CD14-positive monocyte (primary cell): ENCODE results near the gene AKR1B1. TPM values are rescaled to one million over a fixed set of nuclear protein-coding genes. Genes with fewer than 3 reads are reported as not detected.

Experiments used
- DNase-seq, 3 donors: peaks; one replicate each; pipeline ENCODE4 v3.0.0-alpha.2; 2011 to 2022
- H2AFZ ChIP-seq: 2 replicates; pipeline ENCODE4 v1.6.0; 2012; ENCODE audit warnings: mild to moderate bottlenecking, low read depth, low read length, inconsistent platforms; ENCODE audit not compliant: insufficient read depth, poor library complexity, severe bottlenecking
- H3K27ac ChIP-seq, 2 donors: 1 replicate in 1 of 2; 2 replicates in 1 of 2; pipeline ENCODE4 v1.5.1; 2012 to 2013; ENCODE audit warnings: low read length in 2 of 2, control low read depth in 1 of 2, inconsistent platforms in 1 of 2, low read depth in 1 of 2, mild to moderate bottlenecking in 1 of 2
- H3K27me3 ChIP-seq, 2 donors: one replicate each; pipeline versions ENCODE4 v1.6.0 to v1.6.1; 2011 to 2013; ENCODE audit warnings: low read length in 2 of 2; ENCODE audit not compliant: control insufficient read depth in 2 of 2, insufficient read depth in 2 of 2
- H3K36me3 ChIP-seq, 2 donors: replicated peaks in 1 of 2; 1 replicate in 1 of 2; 2 replicates in 1 of 2; pipeline versions ENCODE4 v1.5.1 to v1.6.1; 2012 to 2013; ENCODE audit warnings: low read length in 2 of 2, control low read depth in 1 of 2, inconsistent platforms in 1 of 2, mild to moderate bottlenecking in 1 of 2; ENCODE audit not compliant: insufficient read depth in 2 of 2, control insufficient read depth in 1 of 2
- H3K4me1 ChIP-seq, 2 donors: 1 replicate in 1 of 2; 2 replicates in 1 of 2; pipeline versions ENCODE4 v1.5.1 to v1.6.1; 2012 to 2013; ENCODE audit warnings: low read length in 2 of 2, control low read depth in 1 of 2, inconsistent platforms in 1 of 2, mild to moderate bottlenecking in 1 of 2, moderate library complexity in 1 of 2; ENCODE audit not compliant: insufficient read depth in 2 of 2, control insufficient read depth in 1 of 2
- H3K4me2 ChIP-seq: replicated peaks from 2 replicates; pipeline ENCODE3; 2012; ENCODE audit warnings: low read length, moderate library complexity, mild to moderate bottlenecking; ENCODE audit not compliant: poor library complexity, severe bottlenecking; ENCODE audit errors: extremely low read depth
- H3K4me3 ChIP-seq, 3 experiments: fragments of 200-600 bp in 1 of 3; sonication (generic) in 1 of 3; replicated peaks in 1 of 3; 1 replicate in 2 of 3; 2 replicates in 1 of 3; pipeline ENCODE4 v1.5.1; 2011 to 2013; ENCODE audit warnings: low read length in 3 of 3, mild to moderate bottlenecking in 3 of 3, control low read depth in 2 of 3, low read depth in 2 of 3, inconsistent platforms in 1 of 3, moderate library complexity in 1 of 3
- H3K79me2 ChIP-seq: 2 replicates; pipeline ENCODE4 v1.6.0; 2012; ENCODE audit warnings: mild to moderate bottlenecking, control low read depth, inconsistent platforms, low read length, moderate library complexity; ENCODE audit not compliant: insufficient read depth
- H3K9ac ChIP-seq: 2 replicates; pipeline ENCODE4 v1.6.0; 2017; ENCODE audit warnings: low read length, mild to moderate bottlenecking; ENCODE audit not compliant: insufficient read depth, poor library complexity, severe bottlenecking
- H3K9me3 ChIP-seq, 2 donors: replicated peaks in 1 of 2; 1 replicate in 1 of 2; 2 replicates in 1 of 2; pipeline versions ENCODE4 v1.5.1 to v1.6.1; 2012 to 2013; ENCODE audit warnings: low read length in 2 of 2, control low read depth in 1 of 2; ENCODE audit not compliant: control insufficient read depth in 1 of 2, insufficient read depth in 1 of 2
- H4K20me1 ChIP-seq: 2 replicates; pipeline ENCODE4 v1.6.0; 2012; ENCODE audit warnings: mild to moderate bottlenecking, low read length, control low read depth, moderate library complexity; ENCODE audit not compliant: insufficient read depth
- H3K27ac Mint-ChIP-seq, 7 donors: one replicate each; pipeline ENCODE4 v1.8.0; 2020; ENCODE audit warnings: mild to moderate bottlenecking in 7 of 7, mixed read lengths in 7 of 7, moderate library complexity in 6 of 7, inconsistent platforms in 2 of 7
- H3K27me3 Mint-ChIP-seq, 3 donors: one replicate each; pipeline ENCODE4 v1.8.0; 2021 to 2022; ENCODE audit warnings: low read depth in 3 of 3, mild to moderate bottlenecking in 3 of 3, mixed read lengths in 3 of 3, moderate library complexity in 3 of 3, inconsistent platforms in 1 of 3
- H3K36me3 Mint-ChIP-seq, 2 donors: one replicate each; pipeline ENCODE4 v1.8.0; 2020; ENCODE audit warnings: mixed read lengths in 2 of 2, inconsistent platforms in 1 of 2, mild to moderate bottlenecking in 1 of 2
- H3K4me1 Mint-ChIP-seq: one replicate; pipeline ENCODE4 v1.8.0; 2020; ENCODE audit warnings: mild to moderate bottlenecking, mixed read lengths
- H3K4me3 Mint-ChIP-seq, 2 donors: one replicate each; pipeline ENCODE4 v1.8.0; 2020; ENCODE audit warnings: mild to moderate bottlenecking in 2 of 2, mixed read lengths in 2 of 2, moderate library complexity in 1 of 2
- H3K9me3 Mint-ChIP-seq, 7 donors: one replicate each; pipeline ENCODE4 v1.8.0; 2020 to 2022; ENCODE audit warnings: mixed read lengths in 7 of 7, mild to moderate bottlenecking in 6 of 7, moderate library complexity in 6 of 7, inconsistent platforms in 2 of 7
- CTCF ChIP-seq: fragments of 200-600 bp; IDR thresholded peaks from one replicate; pipeline ENCODE4 v1.8.0; 2022; ENCODE audit warnings: antibody characterized with exemption, mild to moderate bottlenecking
- WGBS: methylation state at CpG from one replicate; pipeline ENCODE4 v1.1.5; 2013; ENCODE audit warnings: missing lambda C conversion rate; ENCODE audit not compliant: insufficient coverage; 5-methylcytosine and 5-hydroxymethylcytosine counted together
- intact Hi-C, 2 donors: fragments of 100-400 bp; cut with micrococcal nuclease; formaldehyde crosslinking; loops; one replicate each; pipeline versions ENCODE4 v1.15.0 to v1.15.1; 2023
- polyA plus RNA-seq, 3 donors: library from polyadenylated mRNA; depleted of rRNA in 1 of 3; unstranded in 2 of 3; stranded (reverse) in 1 of 3; fragments of 300-500 nt in 2 of 3; fragments of >200 nt in 1 of 3; fragmentation: Illumina TruSeq in 2 of 3; gene quantifications; 1 replicate in 2 of 3; 2 replicates in 1 of 3; pipeline ENCODE4 v1.2.3, GENCODE V29; 2012 to 2021

The AKR1B1 gene
- polyA plus RNA-seq, 3 donors = 50.1 to 66.4 (median 62.6) TPM

- Histone ChIP-seq H3K4me3 (no peak overlapping the region), H2AFZ (no peak overlapping the region), H3K9me3 (no peaks in the 10 kb centered on the region), H3K27ac (no peak overlapping the region), H3K79me2 (no peaks in the 10 kb centered on the region), H3K4me2 (no peak overlapping the region), H3K27me3 (no peaks in the 10 kb centered on the region), H3K9ac (no peak overlapping the region), H4K20me1 (no peaks in the 10 kb centered on the region), H3K4me1 (no peaks in the 10 kb centered on the region), H3K36me3 (no peaks in the 10 kb centered on the region)
- Mint-ChIP-seq H3K4me1 (no peaks in the 10 kb centered on the region), H3K4me3 (no peak overlapping the region), H3K9me3 (peaks cover 0 to 4% (median 3%) of the 10 kb centered on the region in 7 donors), H3K27me3 (peaks cover 0 to 2% (median 1%) of the 10 kb centered on the region in 3 donors), H3K36me3 (no peaks in the 10 kb centered on the region), H3K27ac (peak overlapping the region in 2 of 7 donors; percentile 52 to 54)
- DNase-seq = no peak
- TF ChIP-seq CTCF = no peak
- WGBS = no CpG with 5 or more reads among the region's 2 CpGs
- intact Hi-C loops = no loop called here
These were observed 19.8 kb upstream of the AKR1B1 start for GRCh38 chr7:134478707-134479106.

DNA sequence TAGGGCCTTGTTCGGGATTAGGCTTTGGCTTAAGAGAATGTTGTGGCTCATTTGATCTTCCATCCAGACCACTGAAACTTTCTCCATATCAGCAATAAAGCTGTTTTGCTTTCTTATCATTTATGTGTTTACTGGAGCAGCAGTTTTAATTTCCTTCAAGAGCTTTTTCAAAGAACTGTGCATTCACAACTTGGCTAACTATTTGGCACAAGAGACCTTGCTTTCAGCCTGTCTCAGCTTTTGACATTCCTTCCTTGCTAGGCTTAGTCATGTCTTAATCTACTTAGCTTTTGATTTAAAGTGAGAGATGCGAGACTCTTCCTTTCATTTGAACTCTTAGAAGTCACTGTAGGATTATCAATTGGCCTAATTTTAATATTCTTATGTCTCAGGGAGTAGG is 19.1 kb upstream of the AKR1B1 start:
- H3K36me3 ChIP-seq = no peaks in the 10 kb centered on the region
- no peak overlapping the region for H3K4me3 ChIP-seq
- H4K20me1 ChIP-seq = no peaks in the 10 kb centered on the region
- no peak overlapping the region for H3K4me2 ChIP-seq
- H3K9me3 ChIP-seq = no peaks in the 10 kb centered on the region
- no peaks in the 10 kb centered on the region for H3K79me2 ChIP-seq
- no CpG with 5 or more reads among the region's 2 CpGs for WGBS
- Mint-ChIP-seq H3K36me3 (no peaks in the 10 kb centered on the region), H3K9me3 (peaks cover 0 to 7% (median 1%) of the 10 kb centered on the region in 7 donors), H3K4me3 (no peak overlapping the region), H3K27ac (no peak overlapping the region), H3K4me1 (no peaks in the 10 kb centered on the region), H3K27me3 (peaks cover 0 to 2% (median 1%) of the 10 kb centered on the region in 3 donors)
- H3K4me1 ChIP-seq = no peaks in the 10 kb centered on the region
- DNase-seq = no peak
- H3K27me3 ChIP-seq = no peaks in the 10 kb centered on the region
- no peak overlapping the region for H3K9ac ChIP-seq
- intact Hi-C loops = no loop called here
- TF ChIP-seq CTCF = no peak
- no peak overlapping the region for H3K27ac ChIP-seq
- no peak overlapping the region for H2AFZ ChIP-seq
